ENCODE results near the gene CAVIN1.
"Not testable (repeated sequence)": the region's sequence is repeated elsewhere in the genome, so short reads cannot be mapped to it uniquely, and the experiment has no call there.

CAVIN1 gene

GRCh38 chr17:42372142-42372541, 50.9 kb downstream of the CAVIN1 start:
- DNase-seq, result no peak

GRCh38 chr17:42368797-42369561, 54.1 kb downstream of the CAVIN1 start:
- DNase-seq, result not testable (repeated sequence)

- not testable (repeated sequence) for DNase-seq
Observed at GRCh38 chr17:42368310-42368709, 54.7 kb downstream of the CAVIN1 start.

- not testable (repeated sequence) for DNase-seq
Observed at GRCh38 chr17:42366176-42367023, 56.7 kb downstream of the CAVIN1 start.

GRCh38 chr17:42365136-42365535, 57.9 kb downstream of the CAVIN1 start:
- no peak for DNase-seq

- no peak for DNase-seq
Observed at GRCh38 chr17:42363767-42364585, 59.1 kb downstream of the CAVIN1 start.

- DNase-seq, result no peak
Observed at GRCh38 chr17:42363231-42363630, 59.8 kb downstream of the CAVIN1 start.

- DNase-seq, result no peak
Observed at GRCh38 chr17:42362245-42362961, 60.7 kb downstream of the CAVIN1 start.

GRCh38 chr17:42361781-42362186, 61.3 kb downstream of the CAVIN1 start:
- DNase-seq, result peak; percentile 10

GRCh38 chr17:42360388-42360787, 62.7 kb downstream of the CAVIN1 start:
- not testable (repeated sequence) for DNase-seq

- no peak for DNase-seq
Observed at GRCh38 chr17:42359133-42359532, 63.9 kb downstream of the CAVIN1 start.

- no peak for DNase-seq
Observed at GRCh38 chr17:42358434-42358833, 64.6 kb downstream of the CAVIN1 start.

- no peak for DNase-seq
Observed at GRCh38 chr17:42354956-42355843, 67.9 kb downstream of the CAVIN1 start.
